Fibroblast of skin of right biceps (primary cell): Measurements from ENCODE around the gene CCDC197.

Experiments used
- DNase-seq: peaks from one replicate; pipeline ENCODE4 v3.0.0-alpha.2; 2013

Gene CCDC197

GRCh38 chr14:94045101-94045500, 48.0 kb downstream of the CCDC197 start:
- DNase-seq, result no peak

- no peak for DNase-seq
Measured at GRCh38 chr14:94045563-94046345, 48.7 kb downstream of the CCDC197 start.

GRCh38 chr14:94046696-94047250, 49.7 kb downstream of the CCDC197 start:
- no peak for DNase-seq

GRCh38 chr14:94047581-94047980, 50.5 kb downstream of the CCDC197 start:
- no peak for DNase-seq

GRCh38 chr14:94048691-94049624, 51.9 kb downstream of the CCDC197 start:
- no peak for DNase-seq

- no peak for DNase-seq
Measured at GRCh38 chr14:94049625-94050023, 52.5 kb downstream of the CCDC197 start.

- no peak for DNase-seq
Measured at GRCh38 chr14:94050231-94050880, 53.3 kb downstream of the CCDC197 start.

GRCh38 chr14:94051115-94051514, 54.0 kb downstream of the CCDC197 start:
- peak; percentile 25 for DNase-seq

- no peak for DNase-seq
Measured at GRCh38 chr14:94051779-94052178, 54.7 kb downstream of the CCDC197 start.

GRCh38 chr14:94052199-94052598, 55.1 kb downstream of the CCDC197 start:
- DNase-seq, result no peak

- no peak for DNase-seq
Measured at GRCh38 chr14:94052662-94053061, 55.6 kb downstream of the CCDC197 start.

GRCh38 chr14:94054401-94054800, 57.3 kb downstream of the CCDC197 start:
- DNase-seq, result no peak

GRCh38 chr14:94054936-94055335, 57.8 kb downstream of the CCDC197 start:
- DNase-seq, result no peak

- DNase-seq, result no peak
Measured at GRCh38 chr14:94056579-94057308, 59.6 kb downstream of the CCDC197 start.

GRCh38 chr14:94058128-94058673, 61.1 kb downstream of the CCDC197 start:
- DNase-seq, result no peak
